Prostate gland (tissue), 2 donors: Measurements from ENCODE around the gene ATP10B. TPM values are rescaled to one million over a fixed set of nuclear protein-coding genes. Genes with fewer than 3 reads are reported as not detected.

ENCODE experiments used
- DNase-seq: peaks from one replicate; pipeline ENCODE4 v3.0.0-alpha.2; 2019; ENCODE audit warnings: low spot score
- H3K27ac ChIP-seq, 2 donors: fragments of 200-600 bp; sonication (generic); 2 replicates each; pipeline ENCODE4 v1.5.1; 2017 to 2019
- H3K27me3 ChIP-seq: fragments of 200-600 bp; sonication (generic); replicated peaks from 2 replicates; pipeline ENCODE4 v1.5.1; 2019; ENCODE audit not compliant: insufficient read depth
- H3K36me3 ChIP-seq, 2 donors: fragments of 200-600 bp; sonication (generic); 1 replicate in 1 of 2; 2 replicates in 1 of 2; pipeline versions ENCODE4 v1.5.1 to v1.8.1; 2017 to 2019
- H3K4me1 ChIP-seq: fragments of 200-600 bp; sonication (generic); replicated peaks from 2 replicates; pipeline ENCODE4 v1.5.1; 2019
- H3K4me3 ChIP-seq, 2 donors: fragments of 200-600 bp; sonication (generic); 2 replicates each; pipeline ENCODE4 v1.5.1; 2017 to 2019
- H3K9me3 ChIP-seq: fragments of 200-600 bp; sonication (generic); 2 replicates; pipeline ENCODE4 v1.5.1; 2017
- POLR2A ChIP-seq: fragments of 450-650 bp; IDR thresholded peaks from one replicate; pipeline ENCODE4 v1.6.1; 2016; ENCODE audit warnings: antibody characterized with exemption, mild to moderate bottlenecking
- POLR2AphosphoS5 ChIP-seq: sonication (generic); formaldehyde crosslinking; IDR thresholded peaks from one replicate; pipeline ENCODE4 v1.6.1; 2017; ENCODE audit warnings: antibody characterized with exemption
- WGBS: methylation state at CpG from one replicate; pipeline ENCODE4 v1.1.5; 2018; 5-methylcytosine and 5-hydroxymethylcytosine counted together
- intact Hi-C: fragments of 100-400 bp; cut with DNase I; formaldehyde crosslinking; loops from one replicate; pipeline ENCODE4 v1.14.2; 2022
- total RNA-seq, 2 donors: library from RNA; depleted of rRNA; stranded (reverse); fragments of >200 nt; gene quantifications; one replicate each; pipeline ENCODE4 v1.1.0, GENCODE V29; 2016
- TF ChIP-seq, protein P1 (sequence below), 4 experiments: fragments of 200-600 bp in 2 of 4; fragments of 450-650 bp in 2 of 4; sonication (generic) in 2 of 4; IDR thresholded peaks; 1 replicate in 3 of 4; 2 replicates in 1 of 4; pipeline ENCODE4 v1.5.1; 2016 to 2019; ENCODE audit warnings: antibody characterized with exemption in 4 of 4, mild to moderate bottlenecking in 2 of 4, moderate library complexity in 2 of 4

Gene ATP10B
- total RNA-seq, 2 donors from 2014 or later, result 0.74 TPM; not detected in 1

DNA sequence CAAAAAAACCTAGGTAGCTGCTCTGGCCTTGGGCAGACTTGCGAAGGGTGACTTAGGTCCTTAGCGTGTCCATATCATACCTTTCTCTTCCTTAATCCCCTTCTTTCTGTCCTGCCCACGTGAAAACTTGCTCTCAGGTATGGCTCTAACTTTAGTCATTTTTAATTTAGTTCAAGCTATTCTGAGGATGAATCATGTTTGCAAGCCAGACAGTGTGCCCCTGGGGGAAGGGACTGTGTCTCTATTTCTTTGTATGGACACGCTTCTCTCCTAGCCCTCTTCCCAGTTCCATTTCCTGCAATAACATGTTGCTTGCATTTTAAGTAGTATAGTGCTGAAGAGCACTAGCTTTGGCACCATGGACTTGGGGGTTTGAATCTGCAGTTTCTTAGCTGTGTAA is 309.7 kb downstream of the ATP10B start:
- H3K4me3 ChIP-seq, result no peak overlapping the region
- no peak for DNase-seq
- H3K27ac ChIP-seq, result no peak overlapping the region
- TF ChIP-seq, protein P1, sequence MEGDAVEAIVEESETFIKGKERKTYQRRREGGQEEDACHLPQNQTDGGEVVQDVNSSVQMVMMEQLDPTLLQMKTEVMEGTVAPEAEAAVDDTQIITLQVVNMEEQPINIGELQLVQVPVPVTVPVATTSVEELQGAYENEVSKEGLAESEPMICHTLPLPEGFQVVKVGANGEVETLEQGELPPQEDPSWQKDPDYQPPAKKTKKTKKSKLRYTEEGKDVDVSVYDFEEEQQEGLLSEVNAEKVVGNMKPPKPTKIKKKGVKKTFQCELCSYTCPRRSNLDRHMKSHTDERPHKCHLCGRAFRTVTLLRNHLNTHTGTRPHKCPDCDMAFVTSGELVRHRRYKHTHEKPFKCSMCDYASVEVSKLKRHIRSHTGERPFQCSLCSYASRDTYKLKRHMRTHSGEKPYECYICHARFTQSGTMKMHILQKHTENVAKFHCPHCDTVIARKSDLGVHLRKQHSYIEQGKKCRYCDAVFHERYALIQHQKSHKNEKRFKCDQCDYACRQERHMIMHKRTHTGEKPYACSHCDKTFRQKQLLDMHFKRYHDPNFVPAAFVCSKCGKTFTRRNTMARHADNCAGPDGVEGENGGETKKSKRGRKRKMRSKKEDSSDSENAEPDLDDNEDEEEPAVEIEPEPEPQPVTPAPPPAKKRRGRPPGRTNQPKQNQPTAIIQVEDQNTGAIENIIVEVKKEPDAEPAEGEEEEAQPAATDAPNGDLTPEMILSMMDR (IDR thresholded peaks at IDR 0.05), result no peak
- TF ChIP-seq POLR2A (no peak), POLR2AphosphoS5 (no peak)
- H3K36me3 ChIP-seq, result no peaks in the 10 kb centered on the region
- intact Hi-C loops, result no loop called here
- no peaks in the 10 kb centered on the region for H3K27me3 ChIP-seq
- 80% methylated on average over 4 of the region's 4 CpGs for WGBS
- no peaks in the 10 kb centered on the region for H3K4me1 ChIP-seq
- H3K9me3 ChIP-seq, result no peaks in the 10 kb centered on the region

DNA sequence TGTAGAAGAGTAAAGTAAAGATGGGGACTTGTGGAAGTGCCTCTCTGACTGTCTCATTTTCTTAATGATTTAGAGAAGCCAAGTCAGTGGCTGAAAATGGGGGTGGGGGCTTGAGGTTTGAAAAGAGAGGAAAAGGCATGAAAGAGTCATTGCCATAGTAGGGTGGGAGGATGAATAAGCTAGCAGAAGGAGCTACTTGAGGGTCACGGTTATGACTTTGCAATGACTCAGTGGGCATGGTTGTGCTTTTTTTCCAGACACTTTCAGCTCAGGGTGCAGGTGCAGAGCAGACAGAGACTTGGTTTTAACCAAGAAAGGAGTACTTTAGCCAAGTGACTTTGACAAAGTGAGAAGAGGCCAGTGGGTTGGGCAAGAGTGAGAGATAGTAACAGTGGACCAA is 312.6 kb downstream of the ATP10B start:
- TF ChIP-seq POLR2AphosphoS5 (no peak), POLR2A (no peak)
- TF ChIP-seq, protein P1 (IDR thresholded peaks at IDR 0.05), result no peak
- Histone ChIP-seq H3K4me3 (no peak overlapping the region), H3K27ac (no peak overlapping the region), H3K9me3 (no peaks in the 10 kb centered on the region), H3K4me1 (no peaks in the 10 kb centered on the region), H3K27me3 (no peaks in the 10 kb centered on the region), H3K36me3 (no peaks in the 10 kb centered on the region)
- WGBS, result 100% methylated on average over 1 of the region's 1 CpG
- DNase-seq, result no peak
- intact Hi-C loops, result no loop called here

DNA sequence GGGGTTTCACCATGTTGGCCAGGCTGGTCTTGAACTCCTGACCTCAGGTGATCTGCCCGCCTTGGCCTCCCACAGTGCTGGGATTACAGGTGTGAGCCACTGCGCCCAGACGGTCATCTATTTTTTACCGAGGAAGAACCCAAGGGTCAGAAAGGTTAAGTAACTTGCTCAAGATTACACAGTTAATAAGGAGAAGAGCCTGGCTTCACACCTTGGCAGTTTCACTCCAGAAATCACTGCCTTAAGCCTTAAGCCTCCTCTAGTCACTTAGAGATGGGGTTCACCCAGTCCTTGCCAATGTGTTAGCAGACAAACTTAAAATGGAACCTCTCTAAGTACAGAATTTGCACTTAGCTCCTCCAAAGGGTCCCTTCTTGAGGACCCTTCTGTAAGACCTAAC is 314.1 kb downstream of the ATP10B start:
- no peak for DNase-seq
- WGBS, result 96% methylated on average over 4 of the region's 4 CpGs
- H3K4me1 ChIP-seq, result no peaks in the 10 kb centered on the region
- no peak overlapping the region for H3K4me3 ChIP-seq
- TF ChIP-seq, protein P1 (IDR thresholded peaks at IDR 0.05), result no peak
- no peak for TF ChIP-seq POLR2A
- no peak for TF ChIP-seq POLR2AphosphoS5
- no peaks in the 10 kb centered on the region for H3K36me3 ChIP-seq
- H3K27ac ChIP-seq, result no peak overlapping the region
- intact Hi-C loops, result no loop called here
- no peaks in the 10 kb centered on the region for H3K27me3 ChIP-seq
- H3K9me3 ChIP-seq, result no peaks in the 10 kb centered on the region

DNA sequence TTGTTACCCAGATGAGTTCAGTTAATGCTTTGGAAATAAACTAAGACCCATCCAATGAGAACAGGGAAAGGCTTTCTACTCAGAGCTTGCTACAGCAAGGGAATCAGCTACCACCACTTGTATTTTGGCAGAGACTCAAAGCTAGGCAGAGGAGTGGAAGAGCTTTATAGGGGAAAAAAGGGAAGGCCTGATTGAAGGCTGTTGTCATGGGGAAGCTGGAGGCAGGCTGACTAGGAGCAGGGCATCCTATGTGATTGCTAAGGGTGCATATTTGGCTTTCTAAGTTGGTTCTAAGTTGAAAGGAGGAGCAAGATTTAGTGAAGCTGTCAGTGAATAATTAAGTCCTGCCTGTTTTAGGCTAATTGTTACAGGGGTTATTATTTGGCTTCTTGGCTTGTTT is 314.9 kb downstream of the ATP10B start:
- Histone ChIP-seq H3K4me1 (no peaks in the 10 kb centered on the region), H3K27me3 (no peaks in the 10 kb centered on the region), H3K36me3 (no peaks in the 10 kb centered on the region), H3K9me3 (no peaks in the 10 kb centered on the region), H3K27ac (no peak overlapping the region), H3K4me3 (no peak overlapping the region)
- DNase-seq, result no peak
- TF ChIP-seq POLR2A (no peak), POLR2AphosphoS5 (no peak)
- intact Hi-C loops, result no loop called here

DNA sequence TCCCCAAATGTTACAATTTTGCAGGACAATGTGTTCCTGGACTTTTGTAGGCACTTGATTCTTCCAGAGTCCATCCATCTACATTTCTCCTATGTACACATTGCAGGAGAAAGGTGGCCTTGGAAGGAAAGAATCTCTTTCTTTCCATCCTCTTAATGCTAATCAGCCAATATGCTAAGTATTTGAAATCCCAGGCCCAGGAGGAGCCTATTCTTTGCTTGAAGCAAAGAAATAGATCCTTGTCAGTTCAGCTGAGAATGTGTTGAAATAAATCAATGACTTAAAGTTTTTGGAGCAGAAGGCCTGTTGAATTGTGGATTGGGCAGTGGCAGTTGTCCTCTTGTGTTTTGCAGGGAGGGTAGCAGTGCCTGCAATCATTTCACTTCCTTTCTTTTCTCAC is 317.1 kb downstream of the ATP10B start:
- DNase-seq, result no peak
- Histone ChIP-seq H3K4me1 (no peaks in the 10 kb centered on the region), H3K36me3 (no peaks in the 10 kb centered on the region), H3K9me3 (no peaks in the 10 kb centered on the region), H3K4me3 (no peak overlapping the region), H3K27me3 (no peaks in the 10 kb centered on the region), H3K27ac (no peak overlapping the region)
- TF ChIP-seq POLR2A (no peak), POLR2AphosphoS5 (no peak)
- TF ChIP-seq, protein P1 (IDR thresholded peaks at IDR 0.05), result no peak
- intact Hi-C loops, result no loop called here
